Mesendoderm (in vitro differentiated cells): ENCODE results near the gene TVP23B.
"Not testable (repeated sequence)": the region's sequence is repeated elsewhere in the genome, so short reads cannot be mapped to it uniquely, and the experiment has no call there.

Experiments used
- DNase-seq: peaks from one replicate; pipeline ENCODE4 v3.0.0; 2013
- H2AK5ac ChIP-seq: 2 replicates; pipeline ENCODE4 v1.6.1; 2013; ENCODE audit warnings: low read length, inconsistent platforms
- H2BK120ac ChIP-seq: 2 replicates; pipeline ENCODE4 v1.6.1; 2013; ENCODE audit warnings: low read depth, mild to moderate bottlenecking, low read length, moderate library complexity, mixed read lengths
- H2BK15ac ChIP-seq: replicated peaks from 2 replicates; pipeline ENCODE4 v1.6.1; 2013; ENCODE audit warnings: low read depth, mild to moderate bottlenecking, moderate library complexity
- H2BK5ac ChIP-seq: 2 replicates; pipeline ENCODE4 v1.6.1; 2013; ENCODE audit warnings: low read length, inconsistent platforms
- H3K18ac ChIP-seq: 2 replicates; pipeline ENCODE4 v1.6.1; 2013; ENCODE audit warnings: mild to moderate bottlenecking, low read length, mixed read lengths
- H3K23ac ChIP-seq: one replicate; pipeline ENCODE4 v1.6.1; 2013; ENCODE audit warnings: low read length
- H3K27ac ChIP-seq: 2 replicates; pipeline ENCODE4 v1.5.1; 2013; ENCODE audit warnings: low read depth, mild to moderate bottlenecking, inconsistent platforms, low read length, moderate library complexity
- H3K27me3 ChIP-seq: 2 replicates; pipeline ENCODE4 v1.6.1; 2013; ENCODE audit warnings: low read length, control low read depth, mild to moderate bottlenecking, inconsistent platforms; ENCODE audit not compliant: insufficient read depth, poor library complexity
- H3K36me3 ChIP-seq: 2 replicates; pipeline ENCODE4 v1.6.1; 2013; ENCODE audit warnings: low read length, inconsistent platforms; ENCODE audit not compliant: control insufficient read depth, insufficient read depth
- H3K4ac ChIP-seq: one replicate; pipeline ENCODE4 v1.6.1; 2013; ENCODE audit warnings: low read depth, mild to moderate bottlenecking, low read length, moderate library complexity
- H3K4me1 ChIP-seq: 2 replicates; pipeline ENCODE4 v1.6.1; 2013; ENCODE audit warnings: low read depth, low read length, inconsistent platforms; ENCODE audit not compliant: control insufficient read depth
- H3K4me2 ChIP-seq: 2 replicates; pipeline ENCODE4 v1.6.1; 2013; ENCODE audit warnings: low read length
- H3K4me3 ChIP-seq: 2 replicates; pipeline ENCODE4 v1.5.1; 2013; ENCODE audit warnings: mild to moderate bottlenecking, low read length
- H3K56ac ChIP-seq: one replicate; pipeline ENCODE4 v1.6.1; 2013; ENCODE audit warnings: low read length
- H3K79me1 ChIP-seq: 2 replicates; pipeline ENCODE4 v1.6.1; 2013; ENCODE audit warnings: low read length, inconsistent platforms
- H3K79me2 ChIP-seq: 2 replicates; pipeline ENCODE4 v1.6.1; 2013; ENCODE audit warnings: mild to moderate bottlenecking, low read length; ENCODE audit not compliant: control insufficient read depth, insufficient read depth
- H3K9ac ChIP-seq: 2 replicates; pipeline ENCODE4 v1.6.1; 2013; ENCODE audit warnings: low read length, inconsistent platforms
- H4K5ac ChIP-seq: one replicate; pipeline ENCODE4 v1.6.1; 2013; ENCODE audit warnings: low read length
- H4K8ac ChIP-seq: one replicate; pipeline ENCODE4 v1.6.1; 2013; ENCODE audit warnings: low read depth, mild to moderate bottlenecking, control low read depth, low read length, moderate library complexity
- WGBS: extraction: QIAGEN DNeasy Blood & Tissue Kit; methylation state at CpG from one replicate; pipeline ENCODE4 v1.1.7; 2013; ENCODE audit warnings: low lambda C conversion rate, missing lambda C conversion rate; ENCODE audit not compliant: insufficient coverage; ENCODE audit errors: extremely low coverage; 5-methylcytosine and 5-hydroxymethylcytosine counted together

The TVP23B gene

GRCh38 chr17:18771066-18771465 lies 9.9 kb upstream of the TVP23B start:
- not testable (repeated sequence) for H4K5ac ChIP-seq, H3K79me2 ChIP-seq, H2BK5ac ChIP-seq, H3K4me2 ChIP-seq, H2BK120ac ChIP-seq, H3K4me1 ChIP-seq, H3K18ac ChIP-seq, H3K27ac ChIP-seq, H3K4me3 ChIP-seq, H3K23ac ChIP-seq, H3K79me1 ChIP-seq, H3K36me3 ChIP-seq, H3K4ac ChIP-seq, H2BK15ac ChIP-seq, H4K8ac ChIP-seq, DNase-seq, H2AK5ac ChIP-seq, H3K27me3 ChIP-seq, H3K9ac ChIP-seq, H3K56ac ChIP-seq
- WGBS, result no CpG with 5 or more reads among the region's 4 CpGs

- H3K4me1 ChIP-seq, result peaks cover 5% of the 10 kb centered on the region
Measured at GRCh38 chr17:18772471-18772870, 8.5 kb upstream of the TVP23B start.

DNA sequence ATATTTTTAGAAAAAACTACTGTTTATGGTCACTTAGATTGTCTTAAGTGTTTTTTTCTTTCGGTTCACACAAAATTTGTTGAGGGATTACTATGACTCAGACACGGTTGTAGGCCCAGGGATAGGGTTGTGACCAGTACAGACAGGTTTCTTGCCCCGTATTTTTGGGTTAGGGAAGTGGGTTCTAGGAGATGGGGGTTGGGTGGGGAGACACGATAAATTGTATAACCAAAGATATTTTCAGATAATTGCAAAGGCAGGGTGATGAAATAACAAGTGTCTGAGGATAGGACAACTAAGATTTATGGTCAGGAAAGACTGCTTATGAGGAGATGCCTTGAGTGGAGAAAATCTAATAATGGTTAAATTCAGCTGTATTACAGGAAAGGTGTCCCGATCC lies 822 bp downstream of the TVP23B start:
- H2BK5ac ChIP-seq, DNase-seq, H2AK5ac ChIP-seq, H3K27ac ChIP-seq, H3K4me3 ChIP-seq, H3K4ac ChIP-seq, H3K4me2 ChIP-seq, H3K18ac ChIP-seq, H3K9ac ChIP-seq, H2BK15ac ChIP-seq, H3K79me1 ChIP-seq, H3K56ac ChIP-seq, H2BK120ac ChIP-seq, H3K4me1 ChIP-seq, H3K27me3 ChIP-seq, H3K36me3 ChIP-seq, H4K8ac ChIP-seq, H3K79me2 ChIP-seq, H3K23ac ChIP-seq, H4K5ac ChIP-seq: not testable (repeated sequence)
- no CpG with 5 or more reads among the region's 5 CpGs for WGBS

More at GRCh38 chr17:18772471-18772870, 8.5 kb upstream of the TVP23B start:
- Histone ChIP-seq H3K9ac (no peak overlapping the region), H3K36me3 (no peaks in the 10 kb centered on the region), H3K4me2 (no peak overlapping the region), H3K27ac (no peak overlapping the region), H2BK15ac (no peak overlapping the region), H4K8ac (no peak overlapping the region), H3K56ac (no peak overlapping the region), H3K18ac (no peak overlapping the region), H2BK120ac (no peak overlapping the region), H3K4me3 (no peak overlapping the region), H3K4ac (no peak overlapping the region), H3K79me1 (no peaks in the 10 kb centered on the region), H3K23ac (no peak overlapping the region), H2BK5ac (no peak overlapping the region), H3K27me3 (no peaks in the 10 kb centered on the region), H4K5ac (no peak overlapping the region), H2AK5ac (no peak overlapping the region), H3K79me2 (no peaks in the 10 kb centered on the region)
- DNase-seq, result no peak
- no CpG with 5 or more reads among the region's 7 CpGs for WGBS

DNA sequence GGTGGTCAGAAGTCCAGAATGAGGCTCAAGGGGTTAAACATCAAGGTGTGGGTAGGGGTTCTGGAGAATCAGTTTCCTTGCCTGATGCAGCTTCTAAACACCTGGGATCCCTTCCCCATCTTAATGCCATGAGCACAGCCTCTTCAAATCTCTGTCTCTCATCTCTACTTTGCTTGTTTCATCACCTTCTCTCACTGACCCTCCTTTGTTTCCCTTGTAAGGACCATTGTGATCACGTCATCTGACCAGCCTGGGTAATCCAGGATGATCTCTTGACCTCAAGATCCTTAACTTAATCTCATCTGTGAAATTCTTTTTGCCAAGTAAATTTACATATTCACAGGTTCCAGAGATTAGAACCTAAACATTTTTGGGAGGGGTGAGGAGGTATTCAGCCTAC lies 5.0 kb downstream of the TVP23B start:
- not testable (repeated sequence) for H3K27ac ChIP-seq, H2AK5ac ChIP-seq, H3K4ac ChIP-seq, H3K9ac ChIP-seq, H3K27me3 ChIP-seq, H2BK15ac ChIP-seq, H4K5ac ChIP-seq, H2BK5ac ChIP-seq, H3K4me3 ChIP-seq, H3K56ac ChIP-seq, H2BK120ac ChIP-seq, H3K4me1 ChIP-seq, H4K8ac ChIP-seq, H3K4me2 ChIP-seq, H3K23ac ChIP-seq, H3K18ac ChIP-seq, H3K79me1 ChIP-seq, H3K36me3 ChIP-seq, H3K79me2 ChIP-seq
- peak; percentile 95 for DNase-seq
- WGBS, result no CpG with 5 or more reads among the region's 1 CpG

DNA sequence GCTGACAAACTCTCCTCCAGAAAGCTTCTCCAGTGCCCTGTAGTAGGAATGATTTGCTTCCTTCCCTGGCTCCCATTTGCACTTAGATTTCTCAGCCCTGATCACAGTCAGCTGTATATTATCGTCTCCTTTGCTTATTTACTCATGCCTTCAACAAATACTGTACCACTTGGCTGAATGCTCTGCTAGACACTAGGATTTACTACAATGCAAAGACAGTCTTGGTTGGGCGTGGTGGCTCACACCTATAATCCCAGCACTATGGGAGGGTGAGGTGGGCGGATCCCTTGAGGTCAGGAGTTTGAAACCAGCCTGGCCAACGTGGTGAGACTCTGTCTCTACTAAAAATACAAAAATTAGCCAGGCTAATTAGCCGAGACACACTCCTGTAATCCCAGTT lies 5.9 kb downstream of the TVP23B start:
- not testable (repeated sequence) for H3K4ac ChIP-seq, H3K9ac ChIP-seq, H3K4me2 ChIP-seq, H3K79me2 ChIP-seq, H2BK120ac ChIP-seq, H3K27me3 ChIP-seq, H4K5ac ChIP-seq, H3K56ac ChIP-seq, H2AK5ac ChIP-seq, H3K4me1 ChIP-seq, H2BK5ac ChIP-seq, H3K36me3 ChIP-seq, H3K27ac ChIP-seq, DNase-seq, H4K8ac ChIP-seq, H2BK15ac ChIP-seq, H3K4me3 ChIP-seq, H3K23ac ChIP-seq, H3K18ac ChIP-seq, H3K79me1 ChIP-seq
- WGBS, result no CpG with 5 or more reads among the region's 5 CpGs

DNA sequence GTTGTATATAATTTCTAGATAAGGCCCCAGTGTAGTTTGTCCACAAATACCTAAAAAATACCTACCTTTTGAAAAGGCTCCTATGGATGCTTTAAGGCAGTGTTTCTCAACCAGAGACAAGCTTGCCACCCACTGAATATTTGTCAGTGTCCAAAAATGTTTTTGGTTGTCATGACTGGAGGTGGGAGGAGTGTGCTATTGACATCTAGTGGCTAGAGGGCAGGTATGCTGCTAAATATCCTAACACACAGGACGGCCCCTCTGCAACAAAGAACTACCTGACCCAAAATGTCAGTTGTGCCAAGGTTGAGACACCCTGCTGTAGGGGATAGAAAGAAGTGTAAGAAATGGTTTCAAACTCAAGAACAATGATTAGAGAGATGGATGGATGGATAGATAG lies 10.4 kb downstream of the TVP23B start:
- not testable (repeated sequence) for H3K23ac ChIP-seq, H3K4ac ChIP-seq, H3K56ac ChIP-seq, H4K5ac ChIP-seq, H3K4me1 ChIP-seq, H3K79me2 ChIP-seq, H3K27ac ChIP-seq, H3K4me3 ChIP-seq, H2BK120ac ChIP-seq, H4K8ac ChIP-seq, H3K79me1 ChIP-seq, H3K36me3 ChIP-seq, DNase-seq, H2BK15ac ChIP-seq, H2BK5ac ChIP-seq, H2AK5ac ChIP-seq, H3K4me2 ChIP-seq, H3K18ac ChIP-seq, H3K27me3 ChIP-seq, H3K9ac ChIP-seq
- WGBS, result no CpG with 5 or more reads among the region's 1 CpG
